HEK293 (cell line): ENCODE data around the gene RALA.

Experiments used
- EGR2 ChIP-seq: fragments of 450-650 bp; formaldehyde crosslinking; IDR thresholded peaks from 2 replicates; pipeline ENCODE4 v1.5.1; 2016; ENCODE audit warnings: low read depth, missing biosample characterization, missing genetic modification characterization
- TRIM28 ChIP-seq: IDR thresholded peaks from 2 replicates; pipeline ENCODE4 v1.6.1; 2011; ENCODE audit warnings: low read length, control low read depth, borderline replicate concordance
- ZNF366 ChIP-seq: fragments of 450-650 bp; formaldehyde crosslinking; conservative IDR thresholded peaks from 2 replicates; pipeline ENCODE4 v1.5.1; 2016; ENCODE audit warnings: missing biosample characterization, missing genetic modification characterization
- ZNF473 ChIP-seq: fragments of 450-650 bp; formaldehyde crosslinking; IDR thresholded peaks from 2 replicates; pipeline ENCODE4 v1.5.1; 2017; ENCODE audit warnings: missing biosample characterization, missing genetic modification characterization
- ZNF510 ChIP-seq: fragments of 450-650 bp; formaldehyde crosslinking; IDR thresholded peaks from 2 replicates; pipeline ENCODE4 v1.5.1; 2018; ENCODE audit warnings: mild to moderate bottlenecking, missing genetic modification characterization, missing biosample characterization; ENCODE audit not compliant: insufficient replicate concordance
- ZXDB ChIP-seq: fragments of 450-650 bp; formaldehyde crosslinking; IDR thresholded peaks from 2 replicates; pipeline ENCODE4 v1.5.1; 2016; ENCODE audit warnings: missing biosample characterization, missing genetic modification characterization

GRCh38 chr7:39617005-39617404 lies 6.4 kb upstream of the RALA start:
- TF ChIP-seq ZNF473 (tag by site-specific recombination) (no peak), ZXDB (tag by site-specific recombination) (no peak), EGR2 (tag by site-specific recombination) (no peak), ZNF510 (tag by site-specific recombination) (no peak), ZNF366 (tag by site-specific recombination) (no peak), TRIM28 (no peak)
